ENCODE results near the gene WNT6.

WNT6 gene

DNA sequence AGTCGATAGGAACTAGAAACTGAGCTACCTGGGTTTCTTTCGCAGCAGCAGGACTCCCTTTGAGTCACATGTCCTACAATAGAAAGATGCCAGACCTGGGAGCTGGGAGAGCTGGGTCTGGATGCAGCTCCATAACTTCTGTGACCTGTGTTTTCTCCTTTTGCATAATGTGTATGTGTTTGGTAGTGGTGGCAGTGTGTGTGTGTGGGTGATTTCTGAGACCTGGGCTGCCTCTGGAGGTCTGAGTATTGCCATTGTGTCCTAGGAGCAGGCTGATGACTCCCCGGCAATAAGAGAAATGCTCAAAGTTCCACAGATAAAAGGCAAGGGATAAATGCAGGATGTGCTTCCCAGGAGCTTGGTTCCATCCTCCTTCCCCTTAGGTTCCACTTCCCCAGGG lies 27.5 kb downstream of the WNT6 start:
- peaks cover 6% of the 10 kb centered on the region for H3K4me1 ChIP-seq (ENCODE audit: insufficient read depth, low read length, poor library complexity, severe bottlenecking)
- H4K20me1 ChIP-seq (ENCODE audit: insufficient read depth, low read length, poor library complexity, severe bottlenecking), result no peaks in the 10 kb centered on the region
- TF ChIP-seq, protein P1, sequence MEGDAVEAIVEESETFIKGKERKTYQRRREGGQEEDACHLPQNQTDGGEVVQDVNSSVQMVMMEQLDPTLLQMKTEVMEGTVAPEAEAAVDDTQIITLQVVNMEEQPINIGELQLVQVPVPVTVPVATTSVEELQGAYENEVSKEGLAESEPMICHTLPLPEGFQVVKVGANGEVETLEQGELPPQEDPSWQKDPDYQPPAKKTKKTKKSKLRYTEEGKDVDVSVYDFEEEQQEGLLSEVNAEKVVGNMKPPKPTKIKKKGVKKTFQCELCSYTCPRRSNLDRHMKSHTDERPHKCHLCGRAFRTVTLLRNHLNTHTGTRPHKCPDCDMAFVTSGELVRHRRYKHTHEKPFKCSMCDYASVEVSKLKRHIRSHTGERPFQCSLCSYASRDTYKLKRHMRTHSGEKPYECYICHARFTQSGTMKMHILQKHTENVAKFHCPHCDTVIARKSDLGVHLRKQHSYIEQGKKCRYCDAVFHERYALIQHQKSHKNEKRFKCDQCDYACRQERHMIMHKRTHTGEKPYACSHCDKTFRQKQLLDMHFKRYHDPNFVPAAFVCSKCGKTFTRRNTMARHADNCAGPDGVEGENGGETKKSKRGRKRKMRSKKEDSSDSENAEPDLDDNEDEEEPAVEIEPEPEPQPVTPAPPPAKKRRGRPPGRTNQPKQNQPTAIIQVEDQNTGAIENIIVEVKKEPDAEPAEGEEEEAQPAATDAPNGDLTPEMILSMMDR (conservative IDR thresholded peaks at IDR 0.05; ENCODE audit: low read length), result no peak
- no peak for TF ChIP-seq EZH2phosphoT487 (IDR thresholded peaks at IDR 0.05; ENCODE audit: borderline replicate concordance)
- no peaks in the 10 kb centered on the region for H3F3A ChIP-seq (ENCODE audit: low read depth)
- H3K79me2 ChIP-seq (ENCODE audit: insufficient read depth, low read length), result no peaks in the 10 kb centered on the region
- no peaks in the 10 kb centered on the region for H3K27me3 ChIP-seq (ENCODE audit: insufficient read depth, low read length, poor library complexity, severe bottlenecking)
- H3K9me3 ChIP-seq (ENCODE audit: insufficient read depth, low read depth, low read length), result no peaks in the 10 kb centered on the region
- H3K4me2 ChIP-seq (ENCODE audit: low read depth, low read length, poor library complexity, severe bottlenecking), result no peak overlapping the region
- no peak overlapping the region for H2AFZ ChIP-seq (ENCODE audit: low read length)
- H3K36me3 ChIP-seq (ENCODE audit: insufficient read depth, low read length), result no peaks in the 10 kb centered on the region
- no peak overlapping the region for H3K4me3 ChIP-seq (ENCODE audit: low read length, poor library complexity, severe bottlenecking)
- no peak overlapping the region for H3K9ac ChIP-seq (ENCODE audit: low read depth, low read length, poor library complexity, severe bottlenecking)
- no peaks in the 10 kb centered on the region for H3K9me2 ChIP-seq (replicated peaks; ENCODE audit: low read depth, low read length)

DNA sequence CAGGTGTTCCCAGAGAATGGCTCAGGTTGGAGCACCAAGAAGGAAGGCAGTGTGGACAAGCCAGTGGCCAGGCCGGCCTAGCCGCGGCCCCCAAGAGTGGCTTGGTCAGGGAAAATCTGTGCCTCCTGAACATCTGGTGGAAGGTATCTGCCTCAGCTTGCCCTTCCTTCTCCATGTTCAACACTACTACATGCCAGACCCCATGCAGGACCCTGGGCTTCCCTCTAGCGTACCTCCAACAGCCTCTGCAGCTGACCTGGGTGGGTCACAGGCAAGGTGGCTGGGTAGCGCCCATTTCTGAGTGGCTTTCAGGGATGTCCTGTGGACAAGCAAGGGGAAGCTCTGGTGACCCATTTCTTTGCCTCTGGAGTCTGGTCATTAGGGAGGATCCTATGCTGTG lies 28.7 kb downstream of the WNT6 start:
- Histone ChIP-seq H3K27me3 (ENCODE audit: insufficient read depth, low read length, poor library complexity, severe bottlenecking) (no peaks in the 10 kb centered on the region), H4K20me1 (ENCODE audit: insufficient read depth, low read length, poor library complexity, severe bottlenecking) (no peaks in the 10 kb centered on the region), H3K36me3 (ENCODE audit: insufficient read depth, low read length) (no peaks in the 10 kb centered on the region), H3K9me2 (replicated peaks; ENCODE audit: low read depth, low read length) (no peaks in the 10 kb centered on the region), H3K4me2 (ENCODE audit: low read depth, low read length, poor library complexity, severe bottlenecking) (no peak overlapping the region), H2AFZ (ENCODE audit: low read length) (no peak overlapping the region), H3K9me3 (ENCODE audit: insufficient read depth, low read depth, low read length) (no peaks in the 10 kb centered on the region), H3K4me3 (ENCODE audit: low read length, poor library complexity, severe bottlenecking) (no peak overlapping the region), H3F3A (ENCODE audit: low read depth) (no peaks in the 10 kb centered on the region), H3K4me1 (ENCODE audit: insufficient read depth, low read length, poor library complexity, severe bottlenecking) (peaks cover 14% of the 10 kb centered on the region), H3K79me2 (ENCODE audit: insufficient read depth, low read length) (peaks cover 3% of the 10 kb centered on the region; the same call in 1 of the 2 replicates), H3K9ac (ENCODE audit: low read depth, low read length, poor library complexity, severe bottlenecking) (no peak overlapping the region)
- TF ChIP-seq, protein P1 (conservative IDR thresholded peaks at IDR 0.05; ENCODE audit: low read length), result no peak
- TF ChIP-seq EZH2phosphoT487 (IDR thresholded peaks at IDR 0.05; ENCODE audit: borderline replicate concordance), result no peak

DNA sequence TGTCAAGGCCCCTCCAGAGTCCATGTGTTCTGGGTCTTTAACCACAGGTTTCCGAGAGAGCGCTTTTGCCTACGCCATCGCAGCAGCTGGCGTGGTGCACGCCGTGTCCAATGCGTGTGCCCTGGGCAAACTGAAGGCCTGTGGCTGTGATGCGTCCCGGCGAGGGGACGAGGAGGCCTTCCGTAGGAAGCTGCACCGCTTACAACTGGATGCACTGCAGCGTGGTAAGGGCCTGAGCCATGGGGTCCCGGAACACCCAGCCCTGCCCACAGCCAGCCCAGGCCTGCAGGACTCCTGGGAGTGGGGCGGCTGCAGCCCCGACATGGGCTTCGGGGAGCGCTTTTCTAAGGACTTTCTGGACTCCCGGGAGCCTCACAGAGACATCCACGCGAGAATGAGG lies 30.3 kb downstream of the WNT6 start:
- no peaks in the 10 kb centered on the region for H3K36me3 ChIP-seq (ENCODE audit: insufficient read depth, low read length)
- H2AFZ ChIP-seq (ENCODE audit: low read length), result no peak overlapping the region
- no peaks in the 10 kb centered on the region for H3K27me3 ChIP-seq (ENCODE audit: insufficient read depth, low read length, poor library complexity, severe bottlenecking)
- no peak for TF ChIP-seq EZH2phosphoT487 (IDR thresholded peaks at IDR 0.05; ENCODE audit: borderline replicate concordance)
- TF ChIP-seq, protein P1 (conservative IDR thresholded peaks at IDR 0.05; ENCODE audit: low read length), result no peak
- H4K20me1 ChIP-seq (ENCODE audit: insufficient read depth, low read length, poor library complexity, severe bottlenecking), result no peaks in the 10 kb centered on the region
- no peak overlapping the region for H3K4me2 ChIP-seq (ENCODE audit: low read depth, low read length, poor library complexity, severe bottlenecking)
- no peaks in the 10 kb centered on the region for H3K9me3 ChIP-seq (ENCODE audit: insufficient read depth, low read depth, low read length)
- H3K9me2 ChIP-seq (replicated peaks; ENCODE audit: low read depth, low read length), result no peaks in the 10 kb centered on the region
- no peaks in the 10 kb centered on the region for H3F3A ChIP-seq (ENCODE audit: low read depth)
- peaks cover 30% of the 10 kb centered on the region for H3K4me1 ChIP-seq (ENCODE audit: insufficient read depth, low read length, poor library complexity, severe bottlenecking)
- no peak overlapping the region for H3K9ac ChIP-seq (ENCODE audit: low read depth, low read length, poor library complexity, severe bottlenecking)
- peaks cover 19% of the 10 kb centered on the region; the same call in 1 of the 2 replicates for H3K79me2 ChIP-seq (ENCODE audit: insufficient read depth, low read length)
- no peak overlapping the region for H3K4me3 ChIP-seq (ENCODE audit: low read length, poor library complexity, severe bottlenecking)

Data from Loucy (cell line).